Activated CD8-positive, alpha-beta memory T cell treated with anti-CD3 and anti-CD28 coated beads, Interleukin-2, amount 50 U/mL, for 48 hours (primary cell): ENCODE measurements around the gene GTF2H4.
"Not testable (repeated sequence)": the region's sequence is repeated elsewhere in the genome, so short reads cannot be mapped to it uniquely, and the experiment has no call there.

Experiments
- DNase-seq: peaks from one replicate; pipeline ENCODE4 v3.0.0-alpha.2; 2020

GTF2H4 gene

GRCh38 chr6:30907758-30908591, at the start of gene GTF2H4:
Gene GTF2H4, plus strand, starts transcription at chr6:30908207.
- peak; percentile 93 for DNase-seq

DNA sequence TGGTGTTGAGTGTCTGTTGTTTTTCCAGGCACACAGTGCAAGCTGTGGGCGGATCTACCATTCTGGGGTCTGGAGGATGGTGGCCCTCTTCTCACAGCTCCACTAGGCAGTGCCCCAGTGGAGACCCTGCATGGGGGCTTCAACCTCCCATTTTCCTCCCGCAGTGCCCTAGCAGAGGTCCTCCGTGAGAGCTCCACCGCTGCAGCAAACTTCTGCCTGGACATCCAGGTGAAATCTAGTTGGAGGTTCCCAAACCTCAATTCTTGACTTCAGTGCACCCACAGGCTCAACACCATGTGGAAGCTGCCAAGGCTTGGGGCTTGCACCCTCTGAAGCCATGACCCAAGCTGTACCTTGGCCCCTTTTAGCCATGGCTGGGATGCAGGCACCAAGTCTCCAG, 48.3 kb upstream of the GTF2H4 start:
- not testable (repeated sequence) for DNase-seq

GRCh38 chr6:30861257-30862048, 46.6 kb upstream of the GTF2H4 start:
- no peak for DNase-seq

DNA sequence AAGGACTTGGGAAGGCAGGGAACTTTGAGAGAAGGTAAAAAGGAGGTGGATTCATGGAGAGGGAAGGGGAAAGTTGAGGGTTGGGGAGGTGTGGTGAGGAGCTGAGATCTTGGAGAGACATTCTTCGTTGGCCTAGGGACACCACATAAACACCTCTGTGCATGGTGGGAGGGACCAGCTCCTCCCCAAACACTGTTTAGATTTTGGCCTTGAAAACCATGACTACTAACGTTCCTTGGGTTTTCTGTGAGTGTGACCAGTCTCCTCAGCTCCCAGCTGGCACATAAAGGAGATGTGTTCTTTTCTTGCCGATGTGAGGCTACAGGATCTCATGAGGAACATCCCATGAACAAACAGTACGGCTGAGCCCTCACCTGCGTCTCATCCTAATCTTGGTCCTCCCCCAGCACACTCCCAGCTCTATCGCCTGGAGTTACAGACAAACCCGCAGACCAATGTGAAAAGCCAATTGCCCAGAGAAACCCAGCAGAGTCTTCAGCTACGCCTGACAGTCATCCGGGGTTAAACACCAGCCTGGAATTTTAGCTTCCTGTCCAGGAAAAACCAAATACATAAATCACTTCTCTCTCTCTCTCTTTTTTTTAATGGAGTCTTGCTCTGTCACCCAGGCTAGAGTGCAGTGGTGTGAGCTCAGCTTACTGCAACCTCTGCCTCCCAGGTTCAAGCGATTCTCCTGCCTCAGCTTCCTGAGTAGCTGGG, 45.7 kb upstream of the GTF2H4 start:
- DNase-seq: no peak

- DNase-seq: peak; percentile 23
These were observed 43.7 kb upstream of the GTF2H4 start for GRCh38 chr6:30864325-30864724.

DNA sequence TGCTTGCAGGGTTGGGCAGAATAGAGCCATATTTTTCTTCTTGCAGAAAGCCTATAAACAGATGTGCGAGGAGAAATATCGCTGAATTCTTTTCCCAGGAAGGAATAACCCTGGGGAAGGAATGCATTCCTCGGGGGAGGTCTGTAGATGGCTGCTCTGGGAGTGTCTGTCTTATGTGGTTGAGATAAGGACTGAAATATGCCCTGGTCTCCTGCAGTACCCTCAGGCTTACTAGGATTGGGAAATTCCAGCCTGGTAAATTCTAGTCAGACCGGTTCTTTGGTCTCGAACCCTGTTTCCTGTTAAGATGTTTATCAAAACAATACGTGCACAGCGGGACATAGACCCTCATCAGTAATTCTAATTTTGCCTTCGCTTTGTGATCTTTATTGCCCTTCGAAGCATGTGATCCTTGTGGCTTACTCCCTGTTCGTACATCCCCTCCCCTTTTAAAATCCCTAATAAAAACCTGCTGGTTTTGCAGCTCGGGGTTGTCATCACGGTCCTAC, 38.7 kb upstream of the GTF2H4 start:
- DNase-seq: peak; percentile 15

DNA sequence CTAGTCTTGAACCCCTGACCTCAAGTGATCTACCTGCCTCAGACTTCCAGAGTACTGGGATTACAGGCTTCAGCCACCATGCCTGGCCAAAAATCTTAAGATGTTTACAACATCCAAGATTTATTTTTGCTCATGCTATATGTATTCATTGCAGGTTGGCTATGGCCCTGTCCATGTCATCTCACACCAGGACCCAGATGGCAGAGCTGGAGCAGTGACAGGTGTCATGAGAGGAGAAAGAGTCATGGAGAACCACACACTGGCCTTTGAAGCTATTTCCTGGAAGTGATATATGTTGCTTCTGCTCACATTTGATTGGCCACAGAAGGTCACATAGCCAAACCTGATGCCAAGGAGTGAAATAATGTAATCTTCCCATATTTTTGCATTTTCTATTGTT, 37.5 kb upstream of the GTF2H4 start:
- DNase-seq: peak; percentile 46

DNA sequence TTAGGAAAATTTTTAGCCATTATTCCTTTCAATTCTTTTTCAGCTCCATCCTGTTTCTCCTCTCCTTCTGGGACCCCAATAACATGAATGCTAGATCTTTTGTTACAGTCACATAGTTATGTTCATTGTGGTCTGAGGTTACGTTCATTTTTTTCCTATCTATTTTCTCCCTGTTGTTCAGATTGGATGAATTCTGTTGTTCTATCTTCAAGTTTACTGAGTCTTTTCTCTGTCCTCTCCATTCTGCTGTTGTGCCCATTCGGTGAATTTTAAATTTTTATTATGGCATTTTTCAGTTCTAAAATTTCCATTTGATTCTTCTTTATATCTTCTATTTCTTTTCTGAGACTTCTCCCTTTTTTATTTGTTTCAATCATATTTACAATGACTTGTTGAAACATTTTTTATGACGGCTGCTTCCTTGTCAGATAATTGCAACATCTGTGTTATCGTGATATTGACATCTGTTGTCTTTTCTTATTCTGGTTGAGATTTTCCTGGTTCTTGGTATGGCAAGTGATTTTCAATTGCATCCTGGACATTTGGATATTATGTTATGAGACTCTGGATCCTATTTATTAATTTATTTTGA, 36.3 kb upstream of the GTF2H4 start:
- no peak for DNase-seq

DNA sequence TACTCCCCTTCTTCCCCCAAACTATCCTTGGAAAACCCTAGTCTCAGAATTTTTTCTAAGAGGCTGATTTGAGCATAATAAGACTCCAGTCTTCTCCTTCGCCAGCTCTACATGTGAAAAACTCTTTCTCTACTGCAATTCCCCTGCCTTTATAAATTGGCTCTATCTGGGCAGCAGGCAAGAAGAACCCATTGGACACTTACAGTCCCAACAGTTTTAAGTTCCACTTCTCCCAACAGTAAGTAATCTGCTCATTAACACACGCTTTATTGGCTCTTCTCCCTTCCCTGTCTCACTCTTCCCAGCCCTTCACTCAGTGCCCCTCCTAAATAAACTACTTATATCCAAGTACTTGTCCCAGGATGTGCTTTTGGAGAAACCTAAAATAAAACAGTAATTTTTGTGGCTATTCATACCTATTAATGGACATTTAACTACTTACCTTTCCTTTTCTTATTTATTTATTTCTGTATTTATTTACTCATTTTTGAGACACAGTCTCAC, 34.8 kb upstream of the GTF2H4 start:
- DNase-seq: no peak

DNA sequence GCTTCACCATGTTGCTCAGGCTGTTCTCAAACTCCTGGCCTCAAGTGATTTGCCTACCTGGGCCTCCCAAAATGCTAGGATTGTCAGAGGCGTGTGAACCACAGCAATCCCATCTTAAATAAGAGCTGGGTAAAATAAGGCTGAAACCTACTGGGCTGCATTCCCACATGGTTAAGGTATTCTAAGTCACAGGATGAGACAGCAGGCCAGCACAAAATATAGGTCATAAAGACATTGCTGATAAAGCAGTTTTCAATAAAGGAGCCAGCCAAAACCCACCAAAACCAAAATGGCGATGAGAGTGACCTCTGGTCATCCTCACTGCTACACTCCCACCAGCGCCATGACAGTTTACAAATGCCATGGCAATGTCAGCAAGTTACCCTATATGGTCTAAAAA, 34.2 kb upstream of the GTF2H4 start:
- not testable (repeated sequence) for DNase-seq

GRCh38 chr6:30875244-30876038, 32.6 kb upstream of the GTF2H4 start:
- no peak for DNase-seq

DNA sequence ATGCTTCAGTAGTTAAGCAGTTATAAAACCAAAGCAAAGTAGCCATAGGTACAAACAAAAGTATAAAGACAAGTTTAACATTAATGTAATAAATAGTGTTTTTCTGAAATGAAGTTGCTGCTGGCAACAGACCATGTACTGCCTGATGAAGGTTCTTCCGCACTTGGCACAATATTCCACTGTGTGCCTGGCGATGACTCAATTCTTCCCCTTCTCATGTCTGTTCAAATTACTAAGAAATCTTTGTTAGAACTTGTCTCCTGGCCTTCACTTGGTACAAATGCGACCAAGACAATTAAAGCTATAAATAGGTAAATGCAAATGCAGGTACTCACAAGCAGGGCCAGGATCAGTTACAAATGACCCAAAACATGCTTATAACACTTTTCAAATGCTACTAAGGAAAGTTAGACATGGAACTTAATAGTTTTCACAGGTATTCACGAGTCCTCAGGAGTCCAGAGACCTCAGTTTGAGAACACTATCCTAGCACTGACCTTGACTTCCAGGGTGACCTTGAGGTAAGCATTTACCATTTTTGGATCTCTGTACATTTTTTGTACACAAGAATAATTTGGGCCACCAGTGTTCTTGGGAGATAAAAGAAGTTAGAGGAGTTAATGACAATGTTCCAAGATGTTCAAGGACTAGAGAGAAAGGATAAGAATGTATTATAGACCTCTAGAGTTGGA, 31.8 kb upstream of the GTF2H4 start:
- DNase-seq: no peak

DNA sequence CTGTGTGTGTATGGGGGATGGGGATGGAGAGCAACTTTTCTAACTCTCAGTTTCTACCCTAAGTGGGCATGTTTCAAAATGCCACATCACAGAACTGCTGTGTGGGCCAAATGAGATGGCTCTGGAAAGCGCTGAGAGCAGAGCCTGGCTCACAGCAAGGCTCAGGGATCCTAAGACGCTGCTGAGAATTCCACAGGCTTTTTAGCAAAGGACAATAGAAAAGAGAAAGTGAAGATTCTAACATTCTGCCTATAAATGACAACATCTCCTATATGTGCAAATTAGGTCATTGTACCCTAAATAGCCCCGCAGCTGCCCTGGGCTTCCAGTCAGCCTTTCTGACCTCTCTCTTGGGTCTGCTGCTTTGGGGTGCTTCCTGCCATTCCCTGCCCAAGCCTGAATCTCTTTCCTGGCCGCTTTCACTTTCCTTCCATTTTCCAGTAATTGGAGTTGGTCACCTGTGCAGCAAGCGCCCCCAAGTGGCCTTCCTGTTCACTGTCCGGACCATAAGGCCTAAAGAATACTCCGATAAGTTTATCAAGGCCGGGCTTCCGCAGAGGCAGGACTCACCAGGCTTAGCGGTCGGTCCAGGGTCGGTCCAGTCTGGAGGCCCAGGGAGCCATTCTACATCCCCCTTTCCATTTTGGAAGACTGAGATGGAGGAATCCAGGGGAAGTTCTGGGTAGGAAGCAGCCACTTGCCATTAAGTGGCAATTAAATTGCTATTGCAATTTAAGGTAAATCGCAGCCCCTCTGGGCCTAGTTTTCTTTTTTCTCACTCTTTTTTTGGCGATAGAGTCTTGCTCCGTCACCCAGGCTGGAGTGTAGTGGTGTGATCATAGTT, 30.4 kb upstream of the GTF2H4 start:
- DNase-seq: peak; percentile 82

DNA sequence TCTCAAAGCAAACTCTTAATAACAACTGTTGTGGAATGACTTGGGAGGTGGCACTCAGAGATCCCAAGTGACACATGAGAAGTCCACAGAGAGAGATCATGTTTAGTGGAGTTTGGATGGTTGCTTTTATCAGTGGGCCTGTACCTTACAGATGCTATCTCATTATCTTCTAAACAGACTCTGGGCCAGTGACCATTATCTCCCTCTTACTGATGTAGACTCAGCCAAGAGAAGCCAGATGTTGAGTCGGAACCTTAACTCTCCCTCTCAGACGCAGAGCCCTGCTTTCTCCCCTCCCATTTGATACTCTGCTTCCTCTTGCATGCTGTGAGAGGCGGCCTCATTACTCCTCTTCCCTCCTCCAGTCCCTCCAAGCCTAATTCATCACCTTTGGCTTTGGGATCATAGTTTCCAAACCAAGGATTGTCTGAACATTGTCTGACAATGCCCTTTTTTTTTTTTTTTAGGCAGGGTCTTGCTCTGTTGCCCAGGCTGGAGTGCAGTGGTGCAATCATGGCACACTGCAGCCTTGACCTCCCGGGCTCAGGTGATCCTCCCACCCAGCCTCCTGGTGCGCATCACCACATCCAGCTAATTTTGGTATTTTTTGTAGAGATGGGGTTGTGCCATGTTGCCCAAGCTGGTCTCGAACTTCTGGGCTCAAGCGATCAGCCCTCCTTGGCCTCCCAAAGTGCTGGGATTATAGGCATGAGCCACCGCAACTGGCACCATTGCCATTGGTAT, 28.2 kb upstream of the GTF2H4 start:
- no peak for DNase-seq

- no peak for DNase-seq
These were observed 27.2 kb upstream of the GTF2H4 start for GRCh38 chr6:30880698-30881252.

GRCh38 chr6:30881392-30882203, 26.4 kb upstream of the GTF2H4 start:
- DNase-seq: no peak

- no peak for DNase-seq
These were observed 25.7 kb upstream of the GTF2H4 start for GRCh38 chr6:30882204-30882758.
